SJSA1 (cell line): ENCODE measurements around the gene F2R. TPM values are rescaled to one million over a fixed set of nuclear protein-coding genes. Genes with fewer than 3 reads are reported as not detected.
A peak's percentile ranks its signal among the peaks of the same experiment; 100 is the strongest.
"Not testable (repeated sequence)": the region's sequence is repeated elsewhere in the genome, so short reads cannot be mapped to it uniquely, and the experiment has no call there.

Source experiments
- DNase-seq, 2 experiments: peaks; one replicate each; pipeline ENCODE4 v3.0.0-alpha.2; 2015 to 2020; ENCODE audit warnings: low spot score in 2 of 2, low read depth in 1 of 2
- H3K27ac ChIP-seq: fragments of 250-450 bp; sonication (Bioruptor Pico); 2 replicates; pipeline ENCODE4 v1.5.1; 2020; ENCODE audit warnings: mild to moderate bottlenecking, moderate library complexity
- H3K27me3 ChIP-seq: fragments of 250-450 bp; sonication (Bioruptor Pico); replicated peaks from 2 replicates; pipeline ENCODE4 v1.5.1; 2020; ENCODE audit warnings: mild to moderate bottlenecking, moderate library complexity
- H3K36me3 ChIP-seq: fragments of 250-450 bp; sonication (Bioruptor Pico); 2 replicates; pipeline ENCODE4 v1.5.1; 2020; ENCODE audit warnings: mild to moderate bottlenecking
- H3K4me1 ChIP-seq: fragments of 250-450 bp; sonication (Bioruptor Pico); replicated peaks from 2 replicates; pipeline ENCODE4 v1.6.1; 2021; ENCODE audit warnings: mild to moderate bottlenecking
- H3K4me3 ChIP-seq: fragments of 250-450 bp; sonication (Bioruptor Pico); 2 replicates; pipeline ENCODE4 v1.5.1; 2020; ENCODE audit warnings: mild to moderate bottlenecking
- H3K9me3 ChIP-seq: fragments of 250-450 bp; sonication (Bioruptor Pico); replicated peaks from 2 replicates; pipeline ENCODE4 v1.5.1; 2020; ENCODE audit warnings: mild to moderate bottlenecking
- total RNA-seq: library from RNA; depleted of rRNA; stranded (reverse); fragments of >200 nt; shearing (Covaris generic); gene quantifications from 2 replicates; pipeline ENCODE4 v1.2.3, GENCODE V29; 2014; rRNA removed

Gene F2R
- total RNA-seq, 1 experiment from 2014 or later: 95.4 TPM

DNA sequence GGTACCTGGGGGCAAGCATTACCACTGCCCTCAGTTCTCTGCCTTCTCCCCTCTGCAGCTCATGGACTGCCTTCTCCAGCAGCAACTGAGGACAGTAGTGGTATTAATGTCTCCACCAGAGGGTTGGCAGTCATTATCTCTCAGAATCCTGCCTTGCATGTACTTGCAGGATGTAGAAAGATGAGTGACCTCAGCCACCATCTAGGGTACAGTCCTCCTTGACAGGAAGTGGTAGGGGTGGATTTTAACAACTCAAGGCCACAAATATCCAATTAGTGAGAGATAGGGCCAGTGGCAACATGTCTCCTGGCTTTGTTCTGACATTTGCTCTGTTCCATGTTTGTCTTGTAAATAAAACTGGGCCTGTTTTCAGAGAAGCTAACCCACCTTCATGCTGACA, 47.2 kb downstream of the F2R start:
- no peak overlapping the region for H3K27ac ChIP-seq
- H3K27me3 ChIP-seq: no peaks in the 10 kb centered on the region
- DNase-seq: no peak
- H3K36me3 ChIP-seq: no peaks in the 10 kb centered on the region
- no peaks in the 10 kb centered on the region for H3K9me3 ChIP-seq
- no peak overlapping the region for H3K4me3 ChIP-seq
- H3K4me1 ChIP-seq: 0 out of 2 replicates have a peak, but pooled peaks cover 4% of the 10 kb centered on the region

DNA sequence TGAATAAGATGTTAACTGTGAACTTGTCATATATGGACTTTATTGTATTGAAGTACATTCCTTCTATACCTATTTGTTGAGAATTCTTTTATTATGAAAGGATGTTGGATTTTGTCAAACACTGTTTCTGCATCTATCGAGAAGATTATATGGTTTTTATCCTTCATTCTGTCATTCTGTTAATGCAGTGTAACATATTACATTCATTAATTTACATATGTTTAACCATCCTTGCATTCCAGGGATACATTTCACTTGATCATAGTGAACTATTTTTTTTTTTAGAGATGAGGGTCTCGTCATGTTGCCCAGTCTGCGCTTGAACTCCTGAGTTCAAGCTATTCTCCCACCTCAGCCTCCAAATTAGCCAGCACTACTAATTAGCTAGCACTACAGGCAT, 48.4 kb downstream of the F2R start:
- Histone ChIP-seq H3K4me3 (no peak overlapping the region), H3K9me3 (no peaks in the 10 kb centered on the region), H3K4me1 (0 out of 2 replicates have a peak, but pooled peaks cover 4% of the 10 kb centered on the region), H3K27ac (no peak overlapping the region), H3K27me3 (no peaks in the 10 kb centered on the region), H3K36me3 (no peaks in the 10 kb centered on the region)
- DNase-seq: no peak

DNA sequence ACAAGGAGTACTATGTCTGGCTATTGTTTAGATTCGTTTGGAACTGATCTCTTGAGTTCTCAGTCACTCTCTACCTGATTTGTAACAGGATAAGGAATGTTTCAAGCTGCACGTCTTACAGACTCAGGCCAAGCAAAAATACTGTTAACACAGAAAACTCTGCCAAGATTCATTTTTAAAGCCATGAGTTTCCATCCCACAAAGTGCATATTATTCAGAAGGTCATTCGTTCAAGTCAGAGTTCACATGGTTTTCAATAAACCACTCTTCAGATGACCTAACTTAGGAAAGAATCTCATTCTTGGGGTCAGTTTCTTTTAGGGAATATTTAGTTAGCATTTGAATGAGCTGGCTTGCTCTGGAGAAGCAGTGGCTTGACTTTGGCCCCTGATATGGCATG, 49.3 kb downstream of the F2R start:
- no peak for DNase-seq
- no peak overlapping the region for H3K4me3 ChIP-seq
- 0 out of 2 replicates have a peak, but pooled peaks cover 4% of the 10 kb centered on the region for H3K4me1 ChIP-seq
- no peak overlapping the region for H3K27ac ChIP-seq
- H3K27me3 ChIP-seq: no peaks in the 10 kb centered on the region
- H3K9me3 ChIP-seq: no peaks in the 10 kb centered on the region
- no peaks in the 10 kb centered on the region for H3K36me3 ChIP-seq

DNA sequence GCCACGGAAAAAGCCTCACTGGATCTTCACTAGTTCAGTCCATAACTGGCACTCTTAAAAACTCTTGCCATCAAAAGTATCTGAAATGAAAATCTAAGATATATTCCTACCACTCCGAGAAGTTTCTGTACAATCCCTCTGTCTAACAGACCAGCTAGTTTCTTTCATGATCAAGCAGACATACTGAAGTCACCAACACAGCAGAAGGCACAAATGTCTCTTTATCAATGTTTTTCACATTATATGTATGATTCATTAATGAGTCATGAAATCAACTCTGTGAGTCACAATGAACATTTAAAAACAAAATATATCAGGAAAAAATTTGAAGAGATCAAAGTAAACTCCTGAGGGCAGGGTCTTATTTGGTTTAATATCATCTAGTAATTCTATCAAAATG, 50.8 kb downstream of the F2R start:
- no peaks in the 10 kb centered on the region for H3K9me3 ChIP-seq
- H3K4me1 ChIP-seq: no peaks in the 10 kb centered on the region; the same call in 1 of the 2 replicates
- no peak overlapping the region for H3K4me3 ChIP-seq
- no peak overlapping the region for H3K27ac ChIP-seq
- no peaks in the 10 kb centered on the region for H3K27me3 ChIP-seq
- peak in 1 of 2 experiments; percentile 21 for DNase-seq
- no peaks in the 10 kb centered on the region for H3K36me3 ChIP-seq

DNA sequence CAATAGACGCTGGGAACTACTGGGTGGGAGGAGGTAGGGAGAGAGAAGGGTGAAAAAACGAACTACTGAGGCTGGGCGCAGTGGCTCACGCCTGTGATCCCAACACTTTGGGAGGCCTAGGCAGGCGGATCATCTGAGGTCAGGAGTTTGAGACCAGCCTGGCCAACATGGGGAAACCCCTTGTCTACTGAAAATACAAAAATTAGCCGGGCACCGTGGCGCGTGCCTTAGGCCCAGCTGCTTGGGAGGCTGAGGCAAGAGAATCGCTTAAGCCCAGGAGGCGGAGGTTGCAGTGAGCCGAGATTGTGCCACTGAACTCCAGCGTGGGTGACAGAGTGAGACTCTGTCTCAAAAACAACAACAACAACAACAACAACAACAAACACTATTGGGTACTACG, 55.1 kb downstream of the F2R start:
- not testable (repeated sequence) for H3K4me3 ChIP-seq, H3K9me3 ChIP-seq, DNase-seq, H3K27ac ChIP-seq, H3K4me1 ChIP-seq, H3K27me3 ChIP-seq, H3K36me3 ChIP-seq

DNA sequence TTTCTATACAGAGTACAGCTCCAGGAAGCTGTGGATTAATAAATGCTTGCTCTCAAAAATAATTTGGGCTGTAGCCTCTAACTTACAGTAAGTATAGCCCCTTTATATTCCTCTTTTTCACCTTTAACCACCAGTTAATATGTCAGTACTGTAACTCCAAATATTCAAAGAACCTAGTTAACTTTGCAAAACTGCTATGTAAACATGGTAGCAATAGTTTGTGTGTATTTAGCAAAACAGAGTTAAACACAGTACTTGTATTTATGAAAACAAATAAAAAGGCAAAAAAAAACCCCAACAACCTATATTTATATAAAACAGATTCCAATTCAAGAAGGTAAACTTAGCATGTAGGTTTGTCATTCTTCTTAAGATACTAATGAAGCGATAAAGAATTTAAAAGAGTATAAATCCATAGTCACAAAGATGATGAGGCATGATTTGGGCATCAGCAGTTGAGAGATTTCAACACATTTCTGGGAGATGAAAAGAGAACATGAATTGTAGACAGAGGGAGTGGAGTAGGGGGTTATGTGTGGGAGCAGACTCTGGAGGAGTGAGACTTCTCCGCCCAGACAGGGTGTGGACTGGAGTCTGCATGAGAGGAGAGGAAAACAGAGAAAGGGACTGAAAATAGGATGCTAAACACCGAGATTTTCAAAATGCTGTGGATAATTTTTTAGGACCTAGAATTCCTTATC, 55.9 kb downstream of the F2R start:
- no peaks in the 10 kb centered on the region for H3K9me3 ChIP-seq
- no peaks in the 10 kb centered on the region for H3K27me3 ChIP-seq
- peaks cover 3% of the 10 kb centered on the region; the same call in 1 of the 2 replicates for H3K4me1 ChIP-seq
- DNase-seq: peak in 1 of 2 experiments; percentile 27
- no peaks in the 10 kb centered on the region for H3K36me3 ChIP-seq
- H3K4me3 ChIP-seq: no peak overlapping the region
- no peak overlapping the region for H3K27ac ChIP-seq

DNA sequence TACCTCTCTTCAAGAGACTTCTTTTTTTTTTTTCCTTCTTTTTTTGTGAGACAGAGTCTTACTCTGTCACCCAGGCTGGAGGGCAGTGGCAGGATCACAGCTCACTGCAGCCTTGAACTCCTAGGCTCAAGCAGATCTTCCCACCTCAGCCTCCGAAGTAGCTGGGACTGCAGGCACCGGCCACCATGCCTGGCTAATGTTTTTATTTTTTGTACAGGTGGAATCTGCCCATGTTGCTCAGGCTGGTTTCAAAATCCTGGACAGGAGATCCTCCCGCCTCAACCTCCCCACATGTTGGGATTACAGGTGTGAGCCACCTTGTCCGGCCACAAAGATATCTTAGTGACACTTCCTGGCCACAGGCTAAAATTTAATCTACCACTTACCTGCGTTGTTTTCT, 60.0 kb downstream of the F2R start:
- Histone ChIP-seq H3K4me1 (peaks cover 6% of the 10 kb centered on the region), H3K27me3 (no peaks in the 10 kb centered on the region), H3K36me3 (no peaks in the 10 kb centered on the region), H3K9me3 (no peaks in the 10 kb centered on the region), H3K27ac (no peak overlapping the region), H3K4me3 (no peak overlapping the region)
- DNase-seq: no peak

DNA sequence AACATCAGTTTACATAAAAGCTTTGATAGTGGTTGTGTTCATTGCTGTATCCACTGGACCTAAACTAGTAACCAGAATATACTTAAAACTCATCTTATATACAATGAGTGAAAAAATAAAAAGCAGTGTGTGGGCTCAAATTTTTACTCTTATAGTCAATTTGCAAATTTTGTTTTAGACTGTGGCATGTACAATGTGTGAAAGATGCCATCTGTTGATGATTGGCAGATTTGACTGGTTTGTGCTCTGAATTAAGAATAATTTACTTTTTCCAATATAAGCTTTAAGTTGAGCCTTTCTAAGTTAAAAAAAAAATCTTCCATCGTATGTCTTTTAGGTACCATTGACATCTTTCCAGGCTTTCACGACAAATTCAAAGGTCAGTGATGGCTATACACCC, 60.5 kb downstream of the F2R start:
- Histone ChIP-seq H3K27me3 (no peaks in the 10 kb centered on the region), H3K9me3 (no peaks in the 10 kb centered on the region)

DNA sequence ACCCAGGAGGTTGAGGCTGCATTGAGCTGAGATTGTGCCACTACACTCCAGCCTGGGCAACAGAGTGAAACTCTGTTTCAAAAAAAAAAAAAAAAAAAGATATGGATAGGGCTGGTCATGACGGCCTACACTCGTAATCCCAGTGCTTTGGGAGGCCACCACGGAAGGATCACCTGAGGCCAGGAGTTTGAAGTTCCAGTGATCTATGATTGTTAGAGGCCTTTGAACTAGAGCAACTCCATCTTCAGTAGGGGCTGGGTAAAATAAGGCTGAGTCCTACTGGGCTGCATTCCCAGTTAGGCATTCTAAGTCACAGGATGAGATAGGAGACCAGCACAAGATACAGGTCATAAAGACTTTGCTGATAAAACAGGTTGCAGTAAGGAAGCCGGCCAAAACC, 64.7 kb downstream of the F2R start:
- not testable (repeated sequence) for DNase-seq, H3K27ac ChIP-seq, H3K36me3 ChIP-seq, H3K9me3 ChIP-seq, H3K27me3 ChIP-seq, H3K4me3 ChIP-seq
- peaks cover 16% of the 10 kb centered on the region for H3K4me1 ChIP-seq

More for the DNA sequence above, 60.5 kb downstream of the F2R start:
- no peak for DNase-seq
- Histone ChIP-seq H3K4me3 (no peak overlapping the region), H3K4me1 (peaks cover 6% of the 10 kb centered on the region), H3K27ac (no peak overlapping the region), H3K36me3 (no peaks in the 10 kb centered on the region)

DNA sequence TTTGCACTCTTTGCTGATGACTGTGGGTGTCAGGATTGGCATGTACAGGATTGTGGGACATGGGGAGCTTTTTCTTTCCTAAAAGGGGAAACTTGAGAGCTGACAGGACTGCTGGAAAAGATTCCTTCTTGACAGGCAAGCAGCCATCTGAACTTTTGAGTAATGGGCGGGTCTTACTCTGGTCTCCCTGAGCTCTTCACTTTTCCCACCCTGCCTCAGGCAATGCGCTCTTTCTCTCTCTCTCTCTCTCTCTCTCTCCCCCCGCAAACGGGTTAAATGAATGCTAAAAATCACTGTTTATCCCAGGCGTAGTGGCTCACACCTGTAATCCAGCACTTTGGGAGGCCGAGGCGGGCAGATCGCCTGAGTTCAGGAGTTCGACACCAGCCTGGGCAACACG, 65.8 kb downstream of the F2R start:
- no peak for DNase-seq
- no peaks in the 10 kb centered on the region for H3K27me3 ChIP-seq

DNA sequence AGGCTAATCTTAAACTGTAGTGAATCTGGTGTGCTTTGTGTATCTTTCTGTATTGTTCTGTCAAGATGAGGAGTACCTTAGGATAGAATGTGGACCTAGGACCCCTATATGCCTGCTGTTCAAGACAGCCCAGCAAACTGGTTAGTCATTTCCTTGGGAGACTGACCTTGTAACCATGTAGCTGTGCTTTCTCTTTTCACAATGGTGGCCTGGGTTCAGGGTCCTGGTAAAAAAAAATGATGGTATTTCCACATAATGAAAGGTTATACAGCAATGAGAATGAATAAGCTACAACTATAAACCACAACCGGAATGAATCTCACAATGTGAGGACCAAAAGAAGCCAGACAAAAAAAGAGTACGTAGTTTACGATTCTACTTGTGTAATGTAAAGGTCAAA, 66.5 kb downstream of the F2R start:
- Histone ChIP-seq H3K27me3 (no peaks in the 10 kb centered on the region), H3K4me3 (no peak overlapping the region), H3K27ac (no peak overlapping the region), H3K4me1 (peaks cover 21% of the 10 kb centered on the region), H3K9me3 (no peaks in the 10 kb centered on the region), H3K36me3 (no peaks in the 10 kb centered on the region)
- no peak for DNase-seq

More for the DNA sequence above, 65.8 kb downstream of the F2R start:
- Histone ChIP-seq H3K36me3 (no peaks in the 10 kb centered on the region), H3K4me3 (no peak overlapping the region), H3K9me3 (no peaks in the 10 kb centered on the region), H3K27ac (no peak overlapping the region), H3K4me1 (peaks cover 21% of the 10 kb centered on the region)

Other genes starting within 250 kb of the F2R start
- gene F2RL2, start 92.7 kb upstream of the F2R start, total RNA-seq: 1.3 and 2.0 TPM in 2 replicates
- 0.41 and 1.2 TPM in 2 replicates for gene F2RL1, start 102.9 kb downstream of the F2R start, total RNA-seq
- gene S100Z, start 133.9 kb downstream of the F2R start, total RNA-seq: 0.55 TPM in 1 of 2 replicates, not detected in the other
- 0.11 TPM in 1 of 2 replicates, not detected in the other for gene CRHBP, start 236.9 kb downstream of the F2R start, total RNA-seq